Kidney (tissue), 14 donors: ENCODE data around the gene SPOCK1. TPM values are rescaled to one million over a fixed set of nuclear protein-coding genes. Genes with fewer than 3 reads are reported as not detected.
A peak's percentile ranks its signal among the peaks of the same experiment; 100 is the strongest.

Experiments used
- DNase-seq, 5 donors: peaks; one replicate each; pipeline ENCODE4 v3.0.0-alpha.2; 2013 to 2020
- FAIRE-seq: peaks from 2 replicates; lab custom pipeline; 2012; peaks lifted over from hg19 to GRCh38; lab: Jason Lieb, UNC
- H3K27ac ChIP-seq, 2 donors: one replicate each; pipeline ENCODE4 v1.7.0; 2013; ENCODE audit warnings: low read depth in 2 of 2, low read length in 2 of 2, inconsistent platforms in 1 of 2
- H3K27me3 ChIP-seq: one replicate; pipeline ENCODE4 v1.7.1; 2013; ENCODE audit warnings: low read length, inconsistent platforms; ENCODE audit not compliant: control insufficient read depth, insufficient read depth
- H3K36me3 ChIP-seq, 3 donors: one replicate each; pipeline versions ENCODE4 v1.7.0 to v1.7.1; 2013; ENCODE audit warnings: low read length in 3 of 3, control low read depth in 1 of 3, inconsistent platforms in 1 of 3; ENCODE audit not compliant: insufficient read depth in 3 of 3, control insufficient read depth in 2 of 3
- H3K4me1 ChIP-seq, 3 donors: one replicate each; pipeline versions ENCODE4 v1.7.0 to v1.7.1; 2013; ENCODE audit warnings: low read length in 3 of 3, inconsistent platforms in 1 of 3, low read depth in 1 of 3; ENCODE audit not compliant: control insufficient read depth in 2 of 3, insufficient read depth in 2 of 3
- H3K4me3 ChIP-seq, 3 donors: one replicate each; pipeline versions ENCODE4 v1.7.0 to v1.8.1; 2013; ENCODE audit warnings: low read length in 3 of 3, control low read depth in 1 of 3, inconsistent platforms in 1 of 3
- H3K9ac ChIP-seq, 3 donors: one replicate each; pipeline versions ENCODE4 v1.7.0 to v1.7.1; 2013; ENCODE audit warnings: low read length in 3 of 3, control low read depth in 1 of 3, inconsistent platforms in 1 of 3
- H3K9me3 ChIP-seq, 3 donors: one replicate each; pipeline versions ENCODE4 v1.7.0 to v1.7.1; 2013; ENCODE audit warnings: low read length in 3 of 3, control low read depth in 1 of 3, inconsistent platforms in 1 of 3; ENCODE audit not compliant: control insufficient read depth in 2 of 3, insufficient read depth in 1 of 3
- CTCF ChIP-seq: IDR thresholded peaks from 3 replicates; pipeline ENCODE4 v1.5.1; 2012; ENCODE audit warnings: mild to moderate bottlenecking, moderate library complexity, borderline replicate concordance; ENCODE audit not compliant: insufficient read depth; ENCODE audit errors: extremely low read depth
- intact Hi-C: fragments of 100-400 bp; cut with DNase I; formaldehyde crosslinking; loops from one replicate; pipeline ENCODE4 v1.11.1; 2022
- polyA plus RNA-seq: library from polyadenylated mRNA; stranded (reverse); fragments of 350-450 nt; fragmentation: Illumina TruSeq; extraction: RNeasy Lipid Tissue Mini Kit (QIAGEN cat#74804); gene quantifications from one replicate; pipeline ENCODE4 v1.2.3, GENCODE V29; 2014; ENCODE audit warnings: low read depth, low replicate concordance; ENCODE audit not compliant: insufficient read depth
- total RNA-seq: library from RNA; stranded (reverse); fragmentation: NEBNext Ultra II Directional; extraction: Animal tissue kit (Norgen Biotek cat#: 25700); gene quantifications from one replicate; pipeline ENCODE4 v1.2.1, GENCODE V29; 2021
- donor health status: control.
- donor health status: control.
- donor health status: control.
- donor health status: control.
- donor health status: control.
- donor health status: DM: yes; HTN: yes; CAD: no.
- donor health status: Normal renal cell carcinoma (clear cell type).

The SPOCK1 gene
- total and polyA plus RNA-seq, 2 donors from 2014 or later, result 15.7 to 32.8 TPM

GRCh38 chr5:137454671-137455070 lies 44.5 kb downstream of the SPOCK1 start:
- Histone ChIP-seq H3K4me1 (no peaks in the 10 kb centered on the region), H3K9me3 (no peaks in the 10 kb centered on the region), H3K27ac (no peak overlapping the region), H3K9ac (no peak overlapping the region), H3K4me3 (no peak overlapping the region), H3K36me3 (no peaks in the 10 kb centered on the region), H3K27me3 (no peaks in the 10 kb centered on the region)
- DNase-seq, result no peak
- no peak for FAIRE-seq
- no peak for TF ChIP-seq CTCF
- intact Hi-C loops, result no loop called here

GRCh38 chr5:137453483-137454080 lies 45.5 kb downstream of the SPOCK1 start:
- H3K27ac ChIP-seq, result no peak overlapping the region
- no peak overlapping the region for H3K9ac ChIP-seq
- DNase-seq (peak in 3 of 5 donors; percentile 18 to 89 (median 79)), FAIRE-seq (no peak)
- no peak for TF ChIP-seq CTCF
- intact Hi-C loops, result no loop called here
- no peaks in the 10 kb centered on the region for H3K27me3 ChIP-seq
- no peaks in the 10 kb centered on the region for H3K4me1 ChIP-seq
- no peak overlapping the region for H3K4me3 ChIP-seq
- no peaks in the 10 kb centered on the region for H3K36me3 ChIP-seq
- no peaks in the 10 kb centered on the region for H3K9me3 ChIP-seq

GRCh38 chr5:137450759-137451158 lies 48.4 kb downstream of the SPOCK1 start:
- FAIRE-seq (no peak), DNase-seq (no peak)
- no peak for TF ChIP-seq CTCF
- intact Hi-C loops, result no loop called here
- no peaks in the 10 kb centered on the region for H3K27me3 ChIP-seq
- H3K36me3 ChIP-seq, result no peaks in the 10 kb centered on the region
- H3K27ac ChIP-seq, result no peak overlapping the region
- H3K9me3 ChIP-seq, result no peaks in the 10 kb centered on the region
- H3K4me1 ChIP-seq, result no peaks in the 10 kb centered on the region
- H3K9ac ChIP-seq, result no peak overlapping the region
- no peak overlapping the region for H3K4me3 ChIP-seq

- no peaks in the 10 kb centered on the region for H3K9me3 ChIP-seq
- H3K4me1 ChIP-seq, result no peaks in the 10 kb centered on the region
- no peaks in the 10 kb centered on the region for H3K27me3 ChIP-seq
- no peak overlapping the region for H3K27ac ChIP-seq
- no peak overlapping the region for H3K9ac ChIP-seq
- no peak overlapping the region for H3K4me3 ChIP-seq
- FAIRE-seq (no peak), DNase-seq (no peak)
- intact Hi-C loops, result no loop called here
- no peaks in the 10 kb centered on the region for H3K36me3 ChIP-seq
- no peak for TF ChIP-seq CTCF
Measured at GRCh38 chr5:137448868-137449267, 50.3 kb downstream of the SPOCK1 start.
